K562 (cell line): ENCODE results near the gene TIFAB. TPM values are rescaled to one million over a fixed set of nuclear protein-coding genes. Genes with fewer than 3 reads are reported as not detected.

Experiments
- BCOR ChIP-seq: fragments of 450-650 bp; IDR thresholded peaks from 2 replicates; pipeline ENCODE4 v1.6.1; 2016
- CUX1 ChIP-seq: fragments of 200-800 bp; sonication (Bioruptor generic); IDR thresholded peaks from 2 replicates; pipeline ENCODE4 v1.6.1; 2016; ENCODE audit warnings: missing genetic modification characterization, missing compliant biosample characterization
- JUND ChIP-seq, 2 experiments: IDR thresholded peaks; 2 replicates in 1 of 2; 3 replicates in 1 of 2; pipeline ENCODE4 v1.6.1; 2011; ENCODE audit warnings: borderline replicate concordance in 2 of 2, low read depth in 2 of 2, low read length in 2 of 2, improper control_type of control experiment in 1 of 2, missing biosample characterization in 1 of 2, missing genetic modification characterization in 1 of 2, missing genetic modification reagents in 1 of 2
- MITF ChIP-seq: IDR thresholded peaks from 2 replicates; pipeline ENCODE4 v1.6.1; 2014; ENCODE audit warnings: antibody characterized with exemption
- NELFE ChIP-seq: IDR thresholded peaks from 2 replicates; pipeline ENCODE4 v1.6.1; 2011; ENCODE audit warnings: mild to moderate bottlenecking; ENCODE audit not compliant: insufficient read depth, insufficient read length
- NFATC3 ChIP-seq: fragments of 450-650 bp; IDR thresholded peaks from 2 replicates; pipeline ENCODE4 v1.6.1; 2017; ENCODE audit warnings: mild to moderate bottlenecking
- PHTF2 ChIP-seq: fragments of 250-450 bp; sonication (Bioruptor Pico); IDR thresholded peaks from 2 replicates; pipeline ENCODE4 v1.5.0; 2021; ENCODE audit warnings: mild to moderate bottlenecking
- POLR2B ChIP-seq: fragments of 450-650 bp; IDR thresholded peaks from 2 replicates; pipeline ENCODE4 v1.6.1; 2018; ENCODE audit warnings: low read depth; ENCODE audit not compliant: partially characterized antibody
- POU5F1 ChIP-seq: fragments of 150-350 bp; IDR thresholded peaks from 2 replicates; pipeline ENCODE4 v1.6.1; 2014; ENCODE audit warnings: borderline replicate concordance, low read length, low read depth, mild to moderate bottlenecking; ENCODE audit not compliant: partially characterized antibody
- RAD21 ChIP-seq, 2 experiments: fragments of 250-450 bp in 1 of 2; fragments of 450-650 bp in 1 of 2; sonication (Bioruptor Pico) in 1 of 2; formaldehyde crosslinking in 1 of 2; IDR thresholded peaks in 1 of 2; conservative IDR thresholded peaks in 1 of 2; 2 replicates each; pipeline versions ENCODE4 v1.4.0 to v1.8.0; 2020 to 2022; ENCODE audit warnings: mild to moderate bottlenecking in 2 of 2, moderate library complexity in 1 of 2
- ZBTB1 ChIP-seq: sonication (generic); formaldehyde crosslinking; IDR thresholded peaks from 2 replicates; pipeline ENCODE4 v1.8.1; 2023; ENCODE audit warnings: missing genetic modification reagents, low read depth, mild to moderate bottlenecking, borderline replicate concordance
- ZNF23 ChIP-seq: fragments of 250-450 bp; sonication (Bioruptor Pico); IDR thresholded peaks from 2 replicates; pipeline ENCODE4 v1.4.0; 2020; ENCODE audit warnings: mild to moderate bottlenecking
- ZNF551 ChIP-seq: fragments of 250-450 bp; sonication (Bioruptor Pico); IDR thresholded peaks from 2 replicates; pipeline ENCODE4 v1.5.0; 2021; ENCODE audit warnings: mild to moderate bottlenecking, moderate library complexity
- ZNF696 ChIP-seq: fragments of 250-450 bp; sonication (Bioruptor Pico); conservative IDR thresholded peaks from 2 replicates; pipeline ENCODE4 v1.4.0; 2020; ENCODE audit warnings: mild to moderate bottlenecking, moderate library complexity
- polyA plus RNA-seq, 8 experiments: library from polyadenylated mRNA; depleted of rRNA in 4 of 8; stranded (reverse) in 5 of 8; unstranded in 3 of 8; fragments of >200 nt; fragmentation: Nextera tagmentation in 2 of 8; fragmentation: Illumina TruSeq in 1 of 8; extraction: Ambion mirVana in 2 of 8; extraction: Trizol in 1 of 8; gene quantifications; 2 replicates each; pipeline versions ENCODE4 v1.2.1 to v1.2.3, GENCODE V29; 2011 to 2014; ENCODE audit warnings: inconsistent platforms in 1 of 8, missing spikeins in 1 of 8
- total RNA-seq, 7 experiments: library from RNA; depleted of rRNA in 6 of 7; stranded (reverse); fragments of >200 nt in 6 of 7; fragmentation: Illumina TruSeq in 2 of 7; extraction: Trizol in 2 of 7; gene quantifications; 2 replicates each; pipeline versions ENCODE4 v1.2.1 to v1.2.3, GENCODE V29; 2011 to 2021; ENCODE audit warnings: low replicate concordance in 1 of 7
- TF ChIP-seq, protein P1 (sequence below): fragments of 450-650 bp; IDR thresholded peaks from 2 replicates; pipeline ENCODE4 v1.6.1; 2016

Gene TIFAB
- total and polyA plus RNA-seq, 9 of the 15 experiments (the other 6 are each of a cell fraction or from before 2014, with no cell fraction given), result not detected

- TF ChIP-seq ZBTB1 (CRISPR knock-in tag) (no peak), ZNF696 (CRISPR knock-in tag) (no peak), ZNF551 (CRISPR knock-in tag) (no peak), POU5F1 (no peak), ZNF23 (CRISPR knock-in tag) (no peak), NELFE (no peak), MITF (no peak), POLR2B (no peak), RAD21 (CRISPR knock-in tag; conservative IDR thresholded peaks at IDR 0.05 in 1 of 2, IDR thresholded peaks at IDR 0.05 in 1 of 2) (no peak), NFATC3 (no peak), PHTF2 (no peak), JUND (IDR thresholded peaks at IDR 0.05; ENCODE audit: borderline replicate concordance, low read depth, low read length) (no peak), JUND (tag; IDR thresholded peaks at IDR 0.05; ENCODE audit: borderline replicate concordance, low read depth, low read length) (no peak), CUX1 (CRISPR knock-in tag) (no peak), BCOR (peak; percentile 48; the same call in 1 of the 2 replicates)
- TF ChIP-seq, protein P1, sequence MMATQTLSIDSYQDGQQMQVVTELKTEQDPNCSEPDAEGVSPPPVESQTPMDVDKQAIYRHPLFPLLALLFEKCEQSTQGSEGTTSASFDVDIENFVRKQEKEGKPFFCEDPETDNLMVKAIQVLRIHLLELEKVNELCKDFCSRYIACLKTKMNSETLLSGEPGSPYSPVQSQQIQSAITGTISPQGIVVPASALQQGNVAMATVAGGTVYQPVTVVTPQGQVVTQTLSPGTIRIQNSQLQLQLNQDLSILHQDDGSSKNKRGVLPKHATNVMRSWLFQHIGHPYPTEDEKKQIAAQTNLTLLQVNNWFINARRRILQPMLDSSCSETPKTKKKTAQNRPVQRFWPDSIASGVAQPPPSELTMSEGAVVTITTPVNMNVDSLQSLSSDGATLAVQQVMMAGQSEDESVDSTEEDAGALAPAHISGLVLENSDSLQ, result no peak
These were observed 34.2 kb upstream of the TIFAB start (continued) for GRCh38 chr5:135486131-135487036.
